Medulla oblongata (tissue), 1 donor: Measurements from ENCODE around the gene CTNNA3.

Experiments
- DNase-seq: peaks from one replicate; pipeline ENCODE4 v3.0.0-alpha.2; 2015; ENCODE audit errors: extremely low spot score

Gene CTNNA3

GRCh38 chr10:66218981-66219587, 1476.9 kb downstream of the CTNNA3 start:
- no peak for DNase-seq

- no peak for DNase-seq
Observed at GRCh38 chr10:66218289-66218688, 1477.7 kb downstream of the CTNNA3 start.

GRCh38 chr10:66215920-66216319, 1480.1 kb downstream of the CTNNA3 start:
- DNase-seq = no peak

- no peak for DNase-seq
Observed at GRCh38 chr10:66214721-66215404, 1481.1 kb downstream of the CTNNA3 start.

GRCh38 chr10:66209025-66209424, 1487.0 kb downstream of the CTNNA3 start:
- DNase-seq = no peak

GRCh38 chr10:66204838-66205237, 1491.2 kb downstream of the CTNNA3 start:
- DNase-seq = no peak

GRCh38 chr10:66202101-66202500, 1493.9 kb downstream of the CTNNA3 start:
- DNase-seq = no peak

- DNase-seq = no peak
Observed at GRCh38 chr10:66192162-66192831, 1503.7 kb downstream of the CTNNA3 start.

GRCh38 chr10:66190413-66190812, 1505.6 kb downstream of the CTNNA3 start:
- DNase-seq = no peak

- DNase-seq = no peak
Observed at GRCh38 chr10:66189271-66189670, 1506.7 kb downstream of the CTNNA3 start.

- DNase-seq = no peak
Observed at GRCh38 chr10:66187053-66187733, 1508.8 kb downstream of the CTNNA3 start.

- DNase-seq = no peak
Observed at GRCh38 chr10:66183028-66183427, 1513.0 kb downstream of the CTNNA3 start.

- peak; percentile 80 for DNase-seq
Observed at GRCh38 chr10:66180581-66181318, 1515.2 kb downstream of the CTNNA3 start.

- no peak for DNase-seq
Observed at GRCh38 chr10:66180021-66180420, 1516.0 kb downstream of the CTNNA3 start.

- no peak for DNase-seq
Observed at GRCh38 chr10:66176772-66177171, 1519.2 kb downstream of the CTNNA3 start.

- DNase-seq = no peak
Observed at GRCh38 chr10:66167816-66168215, 1528.2 kb downstream of the CTNNA3 start.

- no peak for DNase-seq
Observed at GRCh38 chr10:66162560-66163143, 1533.3 kb downstream of the CTNNA3 start.

GRCh38 chr10:66151346-66151745, 1544.6 kb downstream of the CTNNA3 start:
- no peak for DNase-seq

GRCh38 chr10:66148312-66148711, 1547.7 kb downstream of the CTNNA3 start:
- DNase-seq = no peak

- DNase-seq = no peak
Observed at GRCh38 chr10:66144016-66144415, 1552.0 kb downstream of the CTNNA3 start.

- DNase-seq = no peak
Observed at GRCh38 chr10:66102756-66103155, 1593.2 kb downstream of the CTNNA3 start.
